ENCODE measurements around the gene CCDC38. TPM values are rescaled to one million over a fixed set of nuclear protein-coding genes. Genes with fewer than 3 reads are reported as not detected.
A peak's percentile ranks its signal among the peaks of the same experiment; 100 is the strongest.

Gene CCDC38
- polyA plus RNA-seq, 1 experiment, result not detected

DNA sequence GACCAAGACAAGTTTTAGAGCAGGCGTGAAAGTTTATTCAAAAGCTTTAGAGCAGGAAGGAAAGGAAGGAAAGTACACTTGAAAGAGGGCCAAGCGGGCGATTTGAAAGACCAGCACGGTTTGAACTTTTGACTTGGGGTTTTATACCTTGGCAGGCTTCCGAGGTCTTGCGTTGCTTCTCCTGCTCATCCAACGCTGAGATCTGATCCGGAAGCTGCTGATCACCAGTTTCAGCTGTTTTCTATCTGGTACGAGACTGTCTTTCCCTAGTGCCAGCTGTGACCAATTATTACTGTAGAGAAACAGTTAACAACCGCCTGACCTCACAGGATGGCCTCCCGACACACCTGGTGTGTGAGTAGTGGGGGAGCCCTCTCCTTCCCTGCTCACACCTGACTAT is 104.3 kb downstream of the CCDC38 start:
- TF ChIP-seq, protein P1, sequence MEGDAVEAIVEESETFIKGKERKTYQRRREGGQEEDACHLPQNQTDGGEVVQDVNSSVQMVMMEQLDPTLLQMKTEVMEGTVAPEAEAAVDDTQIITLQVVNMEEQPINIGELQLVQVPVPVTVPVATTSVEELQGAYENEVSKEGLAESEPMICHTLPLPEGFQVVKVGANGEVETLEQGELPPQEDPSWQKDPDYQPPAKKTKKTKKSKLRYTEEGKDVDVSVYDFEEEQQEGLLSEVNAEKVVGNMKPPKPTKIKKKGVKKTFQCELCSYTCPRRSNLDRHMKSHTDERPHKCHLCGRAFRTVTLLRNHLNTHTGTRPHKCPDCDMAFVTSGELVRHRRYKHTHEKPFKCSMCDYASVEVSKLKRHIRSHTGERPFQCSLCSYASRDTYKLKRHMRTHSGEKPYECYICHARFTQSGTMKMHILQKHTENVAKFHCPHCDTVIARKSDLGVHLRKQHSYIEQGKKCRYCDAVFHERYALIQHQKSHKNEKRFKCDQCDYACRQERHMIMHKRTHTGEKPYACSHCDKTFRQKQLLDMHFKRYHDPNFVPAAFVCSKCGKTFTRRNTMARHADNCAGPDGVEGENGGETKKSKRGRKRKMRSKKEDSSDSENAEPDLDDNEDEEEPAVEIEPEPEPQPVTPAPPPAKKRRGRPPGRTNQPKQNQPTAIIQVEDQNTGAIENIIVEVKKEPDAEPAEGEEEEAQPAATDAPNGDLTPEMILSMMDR (IDR thresholded peaks at IDR 0.05; ENCODE audit: insufficient read depth, low read depth, low read length), result no peak
- H3K36me3 ChIP-seq (ENCODE audit: control insufficient read depth, insufficient read depth, low read length), result no peaks in the 10 kb centered on the region
- POLR2A ChIA-PET, result no interaction called here
- H3K27me3 ChIP-seq (ENCODE audit: control insufficient read depth, insufficient read depth, low read length), result no peaks in the 10 kb centered on the region
- CTCF ChIA-PET, result interaction anchor here (0.5 to 1.1 kb wide), 3 partner anchors 16 to 79 kb away, joined by 3 read pairs; no protein-coding TSS in a partner anchor
- no peak overlapping the region for H3K4me3 ChIP-seq (ENCODE audit: low read depth, low read length)
- DNase-seq (ENCODE audit: low read depth), result peak; percentile 65

DNA sequence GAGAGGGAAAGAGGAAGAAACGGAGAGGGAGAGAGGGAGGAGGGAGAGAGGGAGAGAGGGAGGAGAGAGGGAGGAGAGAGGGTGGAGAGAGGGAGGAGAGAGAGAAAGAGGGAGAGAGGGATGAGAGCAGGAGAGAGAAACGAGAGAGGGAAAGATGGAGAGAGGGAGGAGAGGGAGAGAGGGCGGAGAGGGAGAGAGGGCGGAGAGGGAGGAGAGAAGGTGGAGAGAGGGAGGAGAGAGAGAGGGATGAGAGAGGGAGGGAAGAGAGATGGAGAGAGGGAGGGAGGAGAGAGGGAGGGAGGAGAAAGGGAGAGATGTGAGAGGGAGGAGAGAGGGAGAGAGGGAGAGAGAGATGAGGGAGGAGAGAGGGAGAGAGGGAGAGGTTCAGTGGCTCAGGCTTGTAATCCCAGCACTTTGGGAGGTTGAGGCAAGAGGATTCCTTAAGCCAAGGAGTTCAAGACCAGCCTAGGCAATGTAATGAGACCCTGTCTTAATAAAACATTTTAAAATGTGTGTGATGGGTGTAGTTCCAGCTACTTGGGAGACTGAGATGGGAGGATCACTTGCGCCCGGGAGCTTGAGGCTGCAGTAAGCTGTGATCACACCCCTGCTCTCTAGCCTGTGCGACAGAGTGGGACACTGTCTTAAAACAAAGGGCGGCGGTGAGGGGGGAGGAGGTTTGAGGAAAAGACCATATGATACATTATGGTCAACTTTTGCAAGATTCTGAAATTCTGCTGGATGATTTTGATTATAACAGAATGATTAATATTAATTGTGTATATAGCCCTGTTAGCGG is 105.0 kb downstream of the CCDC38 start:
- H3K4me3 ChIP-seq (ENCODE audit: low read depth, low read length), result no peak overlapping the region; the same call in 1 of the 2 replicates
- DNase-seq (ENCODE audit: low read depth), result no peak

DNA sequence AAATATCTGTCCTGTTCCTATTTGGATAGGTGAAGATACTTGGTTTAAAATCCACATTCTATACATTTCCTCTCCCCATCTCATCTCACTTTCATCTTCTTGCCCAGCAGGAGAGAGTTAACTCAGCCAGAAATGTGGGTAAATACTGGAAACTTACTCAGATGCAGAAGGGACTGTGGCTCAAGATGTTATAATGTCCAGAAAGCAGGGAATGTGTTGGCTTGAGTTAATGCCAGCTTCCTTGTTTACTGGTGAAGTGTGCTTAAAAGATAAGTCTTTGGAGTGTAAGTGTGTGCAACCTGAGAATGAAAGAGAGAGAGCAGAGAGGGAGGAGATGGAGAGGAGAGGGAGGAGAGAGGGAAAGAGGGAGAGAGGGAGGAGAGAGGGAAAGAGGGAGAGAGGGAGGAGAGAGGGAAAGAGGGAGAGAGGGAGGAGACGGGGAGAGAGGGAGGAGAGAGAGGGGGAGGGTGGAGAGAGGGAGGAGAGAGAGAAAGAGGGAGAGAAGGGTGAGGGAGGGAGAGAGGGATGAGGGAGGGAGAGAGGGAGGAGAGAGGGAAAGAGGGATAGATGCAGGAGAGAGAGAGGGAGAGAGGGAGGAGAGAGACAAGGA is 105.7 kb downstream of the CCDC38 start:
- Histone ChIP-seq H3K36me3 (ENCODE audit: control insufficient read depth, insufficient read depth, low read length) (no peaks in the 10 kb centered on the region), H3K27me3 (ENCODE audit: control insufficient read depth, insufficient read depth, low read length) (peaks cover 4% of the 10 kb centered on the region; the same call in 1 of the 2 replicates), H3K4me3 (ENCODE audit: low read depth, low read length) (no peak overlapping the region)
- DNase-seq (ENCODE audit: low read depth), result no peak
- POLR2A ChIA-PET, result interaction anchor here (0.5 kb wide), 1 partner anchor 1701 kb away, joined by 3 read pairs; no protein-coding TSS in a partner anchor
- CTCF ChIA-PET, result no interaction called here
- TF ChIP-seq, protein P1 (IDR thresholded peaks at IDR 0.05; ENCODE audit: insufficient read depth, low read depth, low read length), result no peak

More for the DNA sequence above, 105.0 kb downstream of the CCDC38 start:
- no peaks in the 10 kb centered on the region for H3K36me3 ChIP-seq (ENCODE audit: control insufficient read depth, insufficient read depth, low read length)
- TF ChIP-seq, protein P1 (IDR thresholded peaks at IDR 0.05; ENCODE audit: insufficient read depth, low read depth, low read length), result no peak
- ChIA-PET POLR2A (no interaction called here), CTCF (interaction anchor here (0.5 to 1.1 kb wide), 3 partner anchors 15 to 79 kb away, joined by 3 read pairs; no protein-coding TSS in a partner anchor)
- peaks cover 4% of the 10 kb centered on the region; the same call in 1 of the 2 replicates for H3K27me3 ChIP-seq (ENCODE audit: control insufficient read depth, insufficient read depth, low read length)

DNA sequence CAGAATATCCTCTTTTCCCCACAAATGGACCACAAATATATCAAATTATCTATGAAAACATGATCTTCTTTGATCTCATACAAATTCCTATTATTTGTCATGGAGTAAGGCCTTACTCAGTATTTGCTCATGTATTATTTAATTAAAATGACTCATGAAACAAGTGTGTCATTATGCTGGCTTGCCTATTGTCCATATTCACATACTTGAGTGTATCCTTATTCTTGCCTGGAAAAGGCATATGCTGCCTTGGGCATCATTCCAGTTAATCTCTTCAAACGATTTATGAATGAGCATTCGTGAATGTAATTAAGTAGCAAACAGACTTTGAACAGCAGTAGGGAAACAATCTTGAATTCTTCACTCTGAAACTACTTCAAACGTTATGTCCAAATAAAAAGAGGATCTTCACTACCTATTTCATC is 106.2 kb downstream of the CCDC38 start:
- ChIA-PET POLR2A (interaction anchor here (0.5 kb wide), 1 partner anchor 1700 kb away, joined by 3 read pairs; no protein-coding TSS in a partner anchor), CTCF (no interaction called here)
- peaks cover 6% of the 10 kb centered on the region; the same call in 1 of the 2 replicates for H3K27me3 ChIP-seq (ENCODE audit: control insufficient read depth, insufficient read depth, low read length)
- TF ChIP-seq, protein P1 (IDR thresholded peaks at IDR 0.05; ENCODE audit: insufficient read depth, low read depth, low read length), result no peak
- no peak overlapping the region for H3K4me3 ChIP-seq (ENCODE audit: low read depth, low read length)
- DNase-seq (ENCODE audit: low read depth), result peak; percentile 38
- no peaks in the 10 kb centered on the region for H3K36me3 ChIP-seq (ENCODE audit: control insufficient read depth, insufficient read depth, low read length)

DNA sequence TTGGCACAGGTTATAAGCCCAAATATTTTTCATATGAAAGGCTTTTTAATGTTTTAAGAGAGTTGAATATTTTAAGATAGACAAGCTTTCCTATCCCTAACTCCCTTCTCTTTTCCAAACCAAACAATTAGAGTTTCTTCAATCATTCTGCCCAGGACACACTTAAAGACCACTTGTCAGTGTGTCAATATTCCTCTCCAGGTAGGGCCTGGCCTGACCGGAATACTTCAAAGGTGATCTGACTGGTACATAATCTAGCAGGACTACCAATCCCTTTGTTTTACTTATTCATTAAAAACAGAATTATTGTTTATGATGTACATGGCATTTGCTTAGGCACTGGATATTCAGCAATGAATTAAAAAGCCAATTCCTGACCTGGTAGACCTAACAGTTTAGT is 107.8 kb downstream of the CCDC38 start:
- Histone ChIP-seq H3K27me3 (ENCODE audit: control insufficient read depth, insufficient read depth, low read length) (peaks cover 8% of the 10 kb centered on the region), H3K4me3 (ENCODE audit: low read depth, low read length) (no peak overlapping the region), H3K36me3 (ENCODE audit: control insufficient read depth, insufficient read depth, low read length) (no peaks in the 10 kb centered on the region)
- ChIA-PET CTCF (interaction anchor here (2.0 kb wide), 1 partner anchor 14 kb away, joined by 9 read pairs; no protein-coding TSS in a partner anchor), POLR2A (no interaction called here)
- TF ChIP-seq, protein P1 (IDR thresholded peaks at IDR 0.05; ENCODE audit: insufficient read depth, low read depth, low read length), result no peak
- DNase-seq (ENCODE audit: low read depth), result no peak

Measured in BJ (cell line).